Measurements from ENCODE around the gene STXBP4. TPM values are rescaled to one million over a fixed set of nuclear protein-coding genes. Genes with fewer than 3 reads are reported as not detected.
A peak's percentile ranks its signal among the peaks of the same experiment; 100 is the strongest.

The STXBP4 gene
- total RNA-seq, 1 donor from 2014 or later, result 5.1 TPM

DNA sequence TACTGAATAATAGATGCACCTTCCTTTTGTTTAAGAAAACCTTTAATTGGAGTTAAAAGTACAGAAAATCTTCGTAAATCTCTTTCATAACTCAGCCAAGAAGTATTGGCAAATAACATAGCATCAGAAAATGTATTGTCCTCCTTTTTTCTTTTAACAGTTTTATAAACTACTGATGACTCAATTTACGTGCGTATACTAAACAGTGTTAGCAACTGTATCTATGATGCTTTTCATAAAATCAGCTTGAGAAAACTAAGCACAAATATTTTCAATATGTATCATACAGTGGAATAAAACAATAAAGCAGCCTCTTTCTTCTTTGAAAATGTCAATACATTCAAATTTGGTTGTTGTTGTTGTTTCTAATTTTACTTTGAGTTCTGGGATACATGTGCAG is 88.6 kb downstream of the STXBP4 start:
- no peak overlapping the region for H3K4me3 ChIP-seq (ENCODE audit: low read depth, low read length)
- TF ChIP-seq, protein P1, sequence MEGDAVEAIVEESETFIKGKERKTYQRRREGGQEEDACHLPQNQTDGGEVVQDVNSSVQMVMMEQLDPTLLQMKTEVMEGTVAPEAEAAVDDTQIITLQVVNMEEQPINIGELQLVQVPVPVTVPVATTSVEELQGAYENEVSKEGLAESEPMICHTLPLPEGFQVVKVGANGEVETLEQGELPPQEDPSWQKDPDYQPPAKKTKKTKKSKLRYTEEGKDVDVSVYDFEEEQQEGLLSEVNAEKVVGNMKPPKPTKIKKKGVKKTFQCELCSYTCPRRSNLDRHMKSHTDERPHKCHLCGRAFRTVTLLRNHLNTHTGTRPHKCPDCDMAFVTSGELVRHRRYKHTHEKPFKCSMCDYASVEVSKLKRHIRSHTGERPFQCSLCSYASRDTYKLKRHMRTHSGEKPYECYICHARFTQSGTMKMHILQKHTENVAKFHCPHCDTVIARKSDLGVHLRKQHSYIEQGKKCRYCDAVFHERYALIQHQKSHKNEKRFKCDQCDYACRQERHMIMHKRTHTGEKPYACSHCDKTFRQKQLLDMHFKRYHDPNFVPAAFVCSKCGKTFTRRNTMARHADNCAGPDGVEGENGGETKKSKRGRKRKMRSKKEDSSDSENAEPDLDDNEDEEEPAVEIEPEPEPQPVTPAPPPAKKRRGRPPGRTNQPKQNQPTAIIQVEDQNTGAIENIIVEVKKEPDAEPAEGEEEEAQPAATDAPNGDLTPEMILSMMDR (conservative IDR thresholded peaks at IDR 0.05; ENCODE audit: low read depth, low read length), result no peak
- DNase-seq (ENCODE audit: low read depth), result no peak

DNA sequence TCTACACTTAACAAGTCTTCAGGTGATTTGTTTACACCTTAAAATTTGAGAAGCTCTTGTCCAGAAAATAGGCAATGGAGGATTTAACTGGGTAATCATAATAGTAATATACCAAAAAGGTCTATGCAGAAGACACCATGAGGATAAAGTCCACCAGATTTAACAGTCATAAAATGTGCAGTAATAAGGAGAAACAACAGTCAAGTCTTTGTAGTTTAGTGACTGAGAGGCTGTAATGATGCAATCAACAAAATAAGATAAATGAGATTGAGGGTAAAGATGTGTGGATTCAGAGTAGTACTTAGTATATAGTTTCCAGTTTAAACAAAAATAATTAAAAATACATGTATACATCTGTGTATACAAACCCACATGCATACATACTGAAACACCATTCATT is 91.2 kb downstream of the STXBP4 start:
- no peak for DNase-seq (ENCODE audit: low read depth)
- H3K4me3 ChIP-seq (ENCODE audit: low read depth, low read length), result no peak overlapping the region
- TF ChIP-seq, protein P1 (conservative IDR thresholded peaks at IDR 0.05; ENCODE audit: low read depth, low read length), result no peak

DNA sequence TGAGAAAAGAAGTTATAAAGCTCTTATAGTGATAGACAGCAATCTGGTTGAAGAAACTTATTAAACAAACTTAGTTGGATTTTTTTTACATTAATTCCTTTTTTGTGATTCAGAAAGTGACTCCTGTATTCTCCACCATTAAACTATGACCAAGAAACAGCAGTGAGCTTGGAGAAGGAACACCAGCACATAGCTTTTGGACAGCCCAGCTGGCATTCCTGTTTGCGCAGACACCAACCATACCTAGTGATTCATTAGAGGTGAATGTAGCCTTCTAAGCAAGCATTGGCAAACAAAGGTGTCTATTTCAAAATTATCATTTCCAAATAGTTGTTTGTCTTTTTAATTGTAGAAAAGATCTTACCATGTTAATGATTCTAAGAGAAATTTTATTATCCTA is 94.4 kb downstream of the STXBP4 start:
- DNase-seq (ENCODE audit: low read depth), result peak; percentile 6
- no peak overlapping the region for H3K4me3 ChIP-seq (ENCODE audit: low read depth, low read length)
- TF ChIP-seq, protein P1 (conservative IDR thresholded peaks at IDR 0.05; ENCODE audit: low read depth, low read length), result no peak

DNA sequence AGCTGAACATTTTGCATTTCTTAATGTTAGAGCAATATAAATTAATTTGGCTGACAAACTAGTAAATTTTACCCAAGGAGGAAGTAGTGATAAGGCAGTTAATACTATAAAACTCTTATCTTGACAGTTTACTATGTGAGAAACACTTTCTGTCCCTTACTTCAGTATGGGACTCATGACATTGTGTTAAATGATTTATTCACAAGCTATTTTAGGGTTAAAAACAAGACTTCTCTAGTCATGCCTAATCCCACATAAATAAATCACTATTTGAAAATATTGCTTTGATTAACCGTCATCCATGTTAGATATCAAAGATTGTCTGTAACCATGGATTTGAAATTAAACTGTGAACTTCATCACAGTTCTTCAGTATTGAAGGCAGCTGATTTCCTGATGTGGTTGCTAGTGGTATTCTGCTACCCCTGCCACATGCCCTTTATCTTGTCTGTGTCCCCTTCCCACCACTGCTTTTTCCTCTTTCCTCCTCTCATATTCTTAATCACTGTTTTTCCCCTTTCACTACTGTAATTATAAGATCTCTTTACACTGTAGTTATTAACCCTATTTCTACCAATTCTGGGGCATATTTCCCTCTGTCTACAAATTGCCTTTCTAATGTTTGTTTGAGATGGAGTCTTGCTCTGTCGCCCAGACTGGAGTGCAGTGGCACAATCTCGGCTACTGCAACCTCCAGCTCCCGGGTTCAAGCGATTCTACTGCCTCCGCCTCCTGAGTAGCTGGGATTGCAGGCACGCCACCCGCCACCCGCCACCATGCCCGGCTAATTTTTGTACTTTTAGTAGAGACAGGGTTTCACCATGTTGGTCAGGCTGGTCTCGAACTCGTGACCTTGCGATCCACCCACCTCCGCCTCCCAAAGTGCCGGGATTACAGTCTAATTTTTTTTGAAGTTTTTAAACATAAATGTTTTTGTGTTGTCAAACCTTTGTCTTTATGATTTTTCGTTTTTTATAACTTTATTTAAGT is 95.6 kb downstream of the STXBP4 start:
- DNase-seq (ENCODE audit: low read depth), result no peak
- no peak overlapping the region for H3K4me3 ChIP-seq (ENCODE audit: low read depth, low read length)
- TF ChIP-seq, protein P1 (conservative IDR thresholded peaks at IDR 0.05; ENCODE audit: low read depth, low read length), result no peak

DNA sequence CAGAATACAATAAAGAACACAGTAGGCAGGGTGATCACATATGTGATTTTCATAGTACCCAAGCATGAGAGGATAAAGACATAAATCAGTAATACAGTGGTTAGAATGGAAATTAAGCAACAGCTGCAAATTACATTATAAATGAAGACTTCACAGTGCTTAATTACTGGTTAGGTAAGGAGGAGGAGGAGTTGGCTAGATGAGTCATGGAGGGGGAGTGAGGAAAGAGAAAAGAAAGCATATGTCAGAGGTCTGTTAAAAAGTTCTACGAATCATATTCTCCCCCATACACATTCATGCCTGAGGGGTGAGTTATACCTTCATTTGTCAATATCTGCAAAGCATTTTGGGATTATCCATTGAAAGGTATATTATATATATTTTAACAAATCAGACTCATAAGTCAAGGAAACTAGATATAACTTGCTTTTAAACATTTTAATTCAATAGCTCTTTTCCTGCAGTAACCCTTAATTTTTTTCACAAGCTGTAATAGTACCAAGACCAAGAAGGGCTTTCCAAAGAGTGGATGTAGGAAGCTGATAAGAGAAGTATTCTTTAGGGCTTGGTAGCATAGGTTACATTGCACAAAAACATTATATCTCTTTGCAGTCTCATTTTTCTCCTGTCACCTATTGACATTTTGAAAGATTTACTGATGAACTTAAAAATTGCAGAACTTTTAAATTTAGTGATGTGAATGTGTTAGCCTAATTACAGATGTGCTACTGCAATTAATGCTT is 99.3 kb downstream of the STXBP4 start:
- H3K4me3 ChIP-seq (ENCODE audit: low read depth, low read length), result no peak overlapping the region
- DNase-seq (ENCODE audit: low read depth), result peak; percentile 10
- TF ChIP-seq, protein P1 (conservative IDR thresholded peaks at IDR 0.05; ENCODE audit: low read depth, low read length), result no peak

DNA sequence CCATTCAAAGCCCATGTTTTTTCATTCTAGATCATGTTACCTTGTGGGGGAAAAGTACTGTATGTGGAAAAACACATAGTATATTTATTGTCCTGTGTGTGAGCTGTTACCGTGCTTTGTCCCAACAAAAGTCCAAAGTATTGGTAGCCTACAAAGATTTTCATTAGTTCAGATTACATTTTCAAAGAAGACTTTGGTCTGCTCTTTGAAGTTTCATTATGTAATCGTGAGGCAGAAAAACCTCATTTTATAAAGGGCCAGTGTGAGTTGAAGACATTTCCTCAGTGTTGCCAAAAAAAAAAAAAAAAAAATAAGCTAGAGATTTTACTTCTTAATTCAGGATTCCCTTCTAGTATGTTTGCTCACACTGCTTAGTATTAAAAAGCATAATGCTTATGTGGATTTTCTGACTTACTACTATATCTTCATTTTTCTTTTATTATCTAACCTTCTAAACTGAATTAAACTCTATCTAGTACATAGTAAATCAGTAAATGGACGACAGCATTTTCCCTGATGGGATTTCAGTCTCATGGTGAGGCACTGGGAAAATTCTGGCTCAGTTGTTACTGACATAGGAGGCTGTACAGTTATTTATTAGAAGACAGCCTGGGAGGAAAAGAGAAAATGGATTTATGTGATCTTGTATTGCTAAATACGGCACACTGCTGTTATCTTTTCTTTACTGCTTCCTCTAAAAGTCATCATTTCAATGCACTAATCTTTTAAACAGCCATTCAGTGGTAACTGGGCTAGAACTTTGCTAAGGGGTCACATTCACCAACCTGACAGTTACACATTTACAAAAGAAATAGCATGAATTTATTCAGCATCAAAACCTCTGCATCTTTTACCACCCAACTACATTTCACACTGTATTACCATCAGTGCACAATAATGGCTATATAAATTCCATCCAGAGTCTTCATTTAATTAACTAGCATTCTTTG is 100.6 kb downstream of the STXBP4 start:
- no peak for DNase-seq (ENCODE audit: low read depth)
- TF ChIP-seq, protein P1 (conservative IDR thresholded peaks at IDR 0.05; ENCODE audit: low read depth, low read length), result no peak
- no peak overlapping the region for H3K4me3 ChIP-seq (ENCODE audit: low read depth, low read length)
